ENCODE data around the gene SCN10A.

The SCN10A gene

GRCh38 chr3:38689346-38689745 lies 126.7 kb downstream of the SCN10A start:
- no peak overlapping the region for H2BK15ac ChIP-seq (replicated peaks; ENCODE audit: low read depth)
- H3K18ac ChIP-seq (ENCODE audit: low read length): no peak overlapping the region
- no peak overlapping the region for H2BK120ac ChIP-seq (ENCODE audit: low read depth, low read length)
- H2BK5ac ChIP-seq (ENCODE audit: low read length): no peak overlapping the region
- no peaks in the 10 kb centered on the region for H3K4me1 ChIP-seq (ENCODE audit: control insufficient read depth, low read depth, low read length)
- no peak overlapping the region for H3K9ac ChIP-seq (ENCODE audit: low read length)
- no peak overlapping the region for H4K5ac ChIP-seq (ENCODE audit: low read length)
- H3K27me3 ChIP-seq (ENCODE audit: insufficient read depth, low read length, poor library complexity): no peaks in the 10 kb centered on the region
- no peak overlapping the region for H3K56ac ChIP-seq (ENCODE audit: low read length)
- H3K4ac ChIP-seq (ENCODE audit: low read depth, low read length): no peak overlapping the region
- H3K27ac ChIP-seq (ENCODE audit: low read depth, low read length): no peak overlapping the region
- WGBS (ENCODE audit: extremely low coverage, insufficient coverage, low lambda C conversion rate): no CpG with 5 or more reads among the region's 4 CpGs
- H3K36me3 ChIP-seq (ENCODE audit: control insufficient read depth, insufficient read depth, low read length): no peaks in the 10 kb centered on the region
- H3K4me2 ChIP-seq (ENCODE audit: low read length): no peak overlapping the region
- no peak for DNase-seq
- H4K8ac ChIP-seq (ENCODE audit: low read depth, low read length): no peak overlapping the region
- H3K23ac ChIP-seq (ENCODE audit: low read length): no peak overlapping the region
- H3K4me3 ChIP-seq (ENCODE audit: low read length): no peak overlapping the region
- no peaks in the 10 kb centered on the region for H3K79me2 ChIP-seq (ENCODE audit: control insufficient read depth, insufficient read depth, low read length)
- no peak overlapping the region for H2AK5ac ChIP-seq (ENCODE audit: low read length)
- no peaks in the 10 kb centered on the region for H3K79me1 ChIP-seq (ENCODE audit: low read length)

GRCh38 chr3:38687321-38687720 lies 128.7 kb downstream of the SCN10A start:
- Histone ChIP-seq H3K4ac (ENCODE audit: low read depth, low read length) (no peak overlapping the region), H3K4me2 (ENCODE audit: low read length) (no peak overlapping the region), H2BK120ac (ENCODE audit: low read depth, low read length) (no peak overlapping the region), H4K5ac (ENCODE audit: low read length) (no peak overlapping the region), H3K9ac (ENCODE audit: low read length) (no peak overlapping the region), H3K4me3 (ENCODE audit: low read length) (no peak overlapping the region), H3K23ac (ENCODE audit: low read length) (no peak overlapping the region), H3K56ac (ENCODE audit: low read length) (no peak overlapping the region), H2AK5ac (ENCODE audit: low read length) (no peak overlapping the region), H2BK15ac (replicated peaks; ENCODE audit: low read depth) (no peak overlapping the region), H3K4me1 (ENCODE audit: control insufficient read depth, low read depth, low read length) (no peaks in the 10 kb centered on the region), H3K27me3 (ENCODE audit: insufficient read depth, low read length, poor library complexity) (no peaks in the 10 kb centered on the region), H3K79me1 (ENCODE audit: low read length) (no peaks in the 10 kb centered on the region), H3K36me3 (ENCODE audit: control insufficient read depth, insufficient read depth, low read length) (no peaks in the 10 kb centered on the region), H2BK5ac (ENCODE audit: low read length) (no peak overlapping the region), H3K79me2 (ENCODE audit: control insufficient read depth, insufficient read depth, low read length) (no peaks in the 10 kb centered on the region), H3K27ac (ENCODE audit: low read depth, low read length) (no peak overlapping the region), H3K18ac (ENCODE audit: low read length) (no peak overlapping the region), H4K8ac (ENCODE audit: low read depth, low read length) (no peak overlapping the region)
- no CpG with 5 or more reads among the region's 2 CpGs for WGBS (ENCODE audit: extremely low coverage, insufficient coverage, low lambda C conversion rate)
- DNase-seq: no peak

- no peak for DNase-seq
- Histone ChIP-seq H3K4me3 (ENCODE audit: low read length) (no peak overlapping the region), H4K8ac (ENCODE audit: low read depth, low read length) (no peak overlapping the region), H3K4ac (ENCODE audit: low read depth, low read length) (no peak overlapping the region), H3K56ac (ENCODE audit: low read length) (no peak overlapping the region), H3K4me2 (ENCODE audit: low read length) (no peak overlapping the region), H3K79me2 (ENCODE audit: control insufficient read depth, insufficient read depth, low read length) (no peaks in the 10 kb centered on the region), H3K79me1 (ENCODE audit: low read length) (no peaks in the 10 kb centered on the region), H2BK120ac (ENCODE audit: low read depth, low read length) (no peak overlapping the region), H2BK15ac (replicated peaks; ENCODE audit: low read depth) (no peak overlapping the region), H2AK5ac (ENCODE audit: low read length) (no peak overlapping the region), H3K27ac (ENCODE audit: low read depth, low read length) (no peak overlapping the region), H3K36me3 (ENCODE audit: control insufficient read depth, insufficient read depth, low read length) (no peaks in the 10 kb centered on the region), H3K23ac (ENCODE audit: low read length) (no peak overlapping the region), H3K18ac (ENCODE audit: low read length) (no peak overlapping the region), H3K4me1 (ENCODE audit: control insufficient read depth, low read depth, low read length) (no peaks in the 10 kb centered on the region), H3K27me3 (ENCODE audit: insufficient read depth, low read length, poor library complexity) (no peaks in the 10 kb centered on the region), H2BK5ac (ENCODE audit: low read length) (no peak overlapping the region), H3K9ac (ENCODE audit: low read length) (no peak overlapping the region), H4K5ac (ENCODE audit: low read length) (no peak overlapping the region)
- no CpG with 5 or more reads among the region's 5 CpGs for WGBS (ENCODE audit: extremely low coverage, insufficient coverage, low lambda C conversion rate)
Observed at GRCh38 chr3:38684546-38684945, 131.5 kb downstream of the SCN10A start.

GRCh38 chr3:38669668-38670067 lies 146.3 kb downstream of the SCN10A start:
- no CpG with 5 or more reads among the region's 4 CpGs for WGBS (ENCODE audit: extremely low coverage, insufficient coverage, low lambda C conversion rate)
- no peak overlapping the region for H3K18ac ChIP-seq (ENCODE audit: low read length)
- no peak overlapping the region for H3K56ac ChIP-seq (ENCODE audit: low read length)
- no peak overlapping the region for H2BK15ac ChIP-seq (replicated peaks; ENCODE audit: low read depth)
- H2BK120ac ChIP-seq (ENCODE audit: low read depth, low read length): no peak overlapping the region
- no peak overlapping the region for H4K5ac ChIP-seq (ENCODE audit: low read length)
- no peak overlapping the region for H3K4ac ChIP-seq (ENCODE audit: low read depth, low read length)
- H3K36me3 ChIP-seq (ENCODE audit: control insufficient read depth, insufficient read depth, low read length): no peaks in the 10 kb centered on the region
- H3K79me1 ChIP-seq (ENCODE audit: low read length): no peaks in the 10 kb centered on the region
- H3K27me3 ChIP-seq (ENCODE audit: insufficient read depth, low read length, poor library complexity): no peaks in the 10 kb centered on the region
- H3K27ac ChIP-seq (ENCODE audit: low read depth, low read length): no peak overlapping the region
- no peak overlapping the region for H4K8ac ChIP-seq (ENCODE audit: low read depth, low read length)
- no peak overlapping the region for H2BK5ac ChIP-seq (ENCODE audit: low read length)
- H3K4me1 ChIP-seq (ENCODE audit: control insufficient read depth, low read depth, low read length): peaks cover 2% of the 10 kb centered on the region
- peak; percentile 93 for DNase-seq
- no peaks in the 10 kb centered on the region for H3K79me2 ChIP-seq (ENCODE audit: control insufficient read depth, insufficient read depth, low read length)
- H3K4me2 ChIP-seq (ENCODE audit: low read length): no peak overlapping the region
- H3K23ac ChIP-seq (ENCODE audit: low read length): no peak overlapping the region
- no peak overlapping the region for H3K9ac ChIP-seq (ENCODE audit: low read length)
- no peak overlapping the region for H2AK5ac ChIP-seq (ENCODE audit: low read length)
- no peak overlapping the region for H3K4me3 ChIP-seq (ENCODE audit: low read length)

GRCh38 chr3:38662544-38662943 lies 153.5 kb downstream of the SCN10A start:
- WGBS (ENCODE audit: extremely low coverage, insufficient coverage, low lambda C conversion rate): no CpG with 5 or more reads among the region's 4 CpGs
- H2BK5ac ChIP-seq (ENCODE audit: low read length): no peak overlapping the region
- H4K8ac ChIP-seq (ENCODE audit: low read depth, low read length): no peak overlapping the region
- H3K4ac ChIP-seq (ENCODE audit: low read depth, low read length): no peak overlapping the region
- H3K4me1 ChIP-seq (ENCODE audit: control insufficient read depth, low read depth, low read length): peaks cover 5% of the 10 kb centered on the region
- no peak overlapping the region for H3K27ac ChIP-seq (ENCODE audit: low read depth, low read length)
- H2AK5ac ChIP-seq (ENCODE audit: low read length): no peak overlapping the region
- peak; percentile 96 for DNase-seq
- no peaks in the 10 kb centered on the region for H3K79me1 ChIP-seq (ENCODE audit: low read length)
- H3K36me3 ChIP-seq (ENCODE audit: control insufficient read depth, insufficient read depth, low read length): no peaks in the 10 kb centered on the region
- H3K4me3 ChIP-seq (ENCODE audit: low read length): no peak overlapping the region
- H2BK15ac ChIP-seq (replicated peaks; ENCODE audit: low read depth): no peak overlapping the region
- no peak overlapping the region for H2BK120ac ChIP-seq (ENCODE audit: low read depth, low read length)
- H4K5ac ChIP-seq (ENCODE audit: low read length): no peak overlapping the region
- H3K23ac ChIP-seq (ENCODE audit: low read length): no peak overlapping the region
- H3K27me3 ChIP-seq (ENCODE audit: insufficient read depth, low read length, poor library complexity): no peaks in the 10 kb centered on the region
- no peak overlapping the region for H3K56ac ChIP-seq (ENCODE audit: low read length)
- H3K18ac ChIP-seq (ENCODE audit: low read length): no peak overlapping the region
- no peak overlapping the region for H3K4me2 ChIP-seq (ENCODE audit: low read length)
- H3K79me2 ChIP-seq (ENCODE audit: control insufficient read depth, insufficient read depth, low read length): no peaks in the 10 kb centered on the region
- no peak overlapping the region for H3K9ac ChIP-seq (ENCODE audit: low read length)

- H3K79me2 ChIP-seq (ENCODE audit: control insufficient read depth, insufficient read depth, low read length): no peaks in the 10 kb centered on the region
- no CpG with 5 or more reads among the region's 9 CpGs for WGBS (ENCODE audit: extremely low coverage, insufficient coverage, low lambda C conversion rate)
- H3K4ac ChIP-seq (ENCODE audit: low read depth, low read length): no peak overlapping the region
- no peak overlapping the region for H3K23ac ChIP-seq (ENCODE audit: low read length)
- H4K5ac ChIP-seq (ENCODE audit: low read length): no peak overlapping the region
- DNase-seq: peak; percentile 62
- no peak overlapping the region for H3K4me2 ChIP-seq (ENCODE audit: low read length)
- no peak overlapping the region for H2BK5ac ChIP-seq (ENCODE audit: low read length)
- peaks cover 5% of the 10 kb centered on the region for H3K4me1 ChIP-seq (ENCODE audit: control insufficient read depth, low read depth, low read length)
- H3K18ac ChIP-seq (ENCODE audit: low read length): no peak overlapping the region
- no peak overlapping the region for H3K4me3 ChIP-seq (ENCODE audit: low read length)
- no peak overlapping the region for H3K56ac ChIP-seq (ENCODE audit: low read length)
- no peaks in the 10 kb centered on the region for H3K36me3 ChIP-seq (ENCODE audit: control insufficient read depth, insufficient read depth, low read length)
- H2BK120ac ChIP-seq (ENCODE audit: low read depth, low read length): no peak overlapping the region
- no peak overlapping the region for H2AK5ac ChIP-seq (ENCODE audit: low read length)
- H3K27me3 ChIP-seq (ENCODE audit: insufficient read depth, low read length, poor library complexity): no peaks in the 10 kb centered on the region
- no peaks in the 10 kb centered on the region for H3K79me1 ChIP-seq (ENCODE audit: low read length)
- H4K8ac ChIP-seq (ENCODE audit: low read depth, low read length): no peak overlapping the region
- no peak overlapping the region for H3K9ac ChIP-seq (ENCODE audit: low read length)
- no peak overlapping the region for H2BK15ac ChIP-seq (replicated peaks; ENCODE audit: low read depth)
- H3K27ac ChIP-seq (ENCODE audit: low read depth, low read length): no peak overlapping the region
Observed at GRCh38 chr3:38658841-38659240, 157.2 kb downstream of the SCN10A start.
